ENCODE data around the gene FAM24A. TPM values are rescaled to one million over a fixed set of nuclear protein-coding genes. Genes with fewer than 3 reads are reported as not detected.

The FAM24A gene, protein sequence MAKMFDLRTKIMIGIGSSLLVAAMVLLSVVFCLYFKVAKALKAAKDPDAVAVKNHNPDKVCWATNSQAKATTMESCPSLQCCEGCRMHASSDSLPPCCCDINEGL
- total RNA-seq, result not detected in 2 replicates

DNA sequence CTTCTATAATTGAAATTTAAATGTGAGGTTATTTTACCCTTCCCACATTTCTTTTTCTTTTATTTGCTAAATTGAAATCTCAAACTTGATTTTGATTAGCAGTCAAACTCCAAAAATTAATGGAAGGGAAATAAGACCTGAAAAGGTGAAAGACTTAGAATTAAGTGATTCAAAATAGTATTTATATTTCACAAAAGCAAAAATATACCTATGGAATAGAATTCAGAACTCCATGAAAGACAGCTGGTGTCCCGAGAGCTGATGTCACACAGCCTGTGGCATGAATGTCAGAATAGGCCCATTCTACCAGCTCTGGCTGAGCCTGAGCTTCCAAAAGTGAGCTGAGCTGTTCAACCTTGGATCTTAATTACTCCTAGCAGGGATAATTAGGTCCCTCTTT, at the start of gene FAM24A:
Gene FAM24A, plus strand, starts transcription at position 301 of the 400 bp plus-strand sequence. CDS start 1,025 bp downstream, outside the sequence.

GRCh38 chr10:122879339-122880273, 30.8 kb upstream of the FAM24A start, which contains the start of gene FAM24B:
FAM24B (minus strand) TSS chr10:122879581; CDS start chr10:122850515, 29,066 bp downstream.

GRCh38 chr10:122953902-122954730, 43.7 kb downstream of the FAM24A start, which contains the start of gene C10orf88:
C10orf88 (minus strand) TSS chr10:122954227; CDS start chr10:122954178, 49 bp downstream.

Other genes with a start within 250 kb of the FAM24A start
- gene C10orf120, start 210.8 kb upstream of the FAM24A start, total RNA-seq, result not detected in 2 replicates
- 0.33 and 0.50 TPM in 2 replicates for gene CUZD1, start 64.8 kb upstream of the FAM24A start, total RNA-seq
- gene FAM24B, start 31.0 kb upstream of the FAM24A start, total RNA-seq, result 4.2 and 9.0 TPM in 2 replicates
- 11.9 and 15.7 TPM in 2 replicates for gene C10orf88, start 43.6 kb downstream of the FAM24A start, total RNA-seq
- gene PSTK, start 69.8 kb downstream of the FAM24A start, total RNA-seq, result 3.2 and 4.0 TPM in 2 replicates
- 2.5 and 2.7 TPM in 2 replicates for gene IKZF5, start 98.2 kb downstream of the FAM24A start, total RNA-seq
- 7.0 and 8.0 TPM in 2 replicates for gene ACADSB, start 98.4 kb downstream of the FAM24A start, total RNA-seq
- not detected in 2 replicates for gene HMX3, start 225.4 kb downstream of the FAM24A start, total RNA-seq
- not detected in 2 replicates for gene HMX2, start 237.5 kb downstream of the FAM24A start, total RNA-seq
- 147 and 253 TPM in 2 replicates for gene BUB3, start 243.8 kb downstream of the FAM24A start, total RNA-seq